GM20431 (cell line): Measurements from ENCODE around the gene SLC28A1.
"Not testable (repeated sequence)": the region's sequence is repeated elsewhere in the genome, so short reads cannot be mapped to it uniquely, and the experiment has no call there.

ENCODE experiments used
- in situ Hi-C: fragments of 300-500 bp; cut with MseI, MboI; formaldehyde crosslinking; loops from one replicate; pipeline ENCODE4 v1.15.0; 2020; ENCODE audit warnings: low sequenced_read_pairs; ENCODE audit not compliant: unreplicated experiment

The SLC28A1 gene

DNA sequence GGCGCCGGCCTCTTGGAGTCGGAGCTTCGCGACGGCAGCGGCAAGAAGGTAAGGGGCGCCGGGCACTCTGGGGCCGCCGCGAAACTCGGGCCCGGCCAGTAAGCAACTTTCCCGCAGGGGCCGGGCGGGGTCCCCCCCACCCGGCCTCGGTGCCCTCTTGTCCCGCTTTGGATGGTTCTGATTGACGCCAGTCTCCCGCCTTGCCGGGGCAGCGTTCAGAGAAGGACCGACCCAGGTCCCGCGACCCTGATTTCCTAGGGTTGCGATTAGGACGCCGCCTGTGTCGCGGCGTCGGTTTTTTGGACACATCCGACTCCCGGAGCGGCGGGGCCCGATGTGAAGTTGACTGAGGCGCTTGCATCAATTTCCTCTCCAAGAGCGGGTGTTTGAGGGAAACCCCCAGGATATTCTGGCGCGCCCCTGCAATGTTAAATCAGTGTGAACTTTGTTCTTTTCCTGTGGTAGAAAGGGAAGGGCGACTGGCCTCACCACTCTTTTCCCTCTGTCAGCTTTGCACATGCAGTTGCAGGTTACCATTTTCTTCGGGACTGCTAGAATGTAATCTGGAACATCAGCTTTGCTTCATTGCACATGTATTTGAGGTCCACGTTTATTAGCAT lies 97.9 kb downstream of the SLC28A1 start:
- in situ Hi-C loops = no loop called here

DNA sequence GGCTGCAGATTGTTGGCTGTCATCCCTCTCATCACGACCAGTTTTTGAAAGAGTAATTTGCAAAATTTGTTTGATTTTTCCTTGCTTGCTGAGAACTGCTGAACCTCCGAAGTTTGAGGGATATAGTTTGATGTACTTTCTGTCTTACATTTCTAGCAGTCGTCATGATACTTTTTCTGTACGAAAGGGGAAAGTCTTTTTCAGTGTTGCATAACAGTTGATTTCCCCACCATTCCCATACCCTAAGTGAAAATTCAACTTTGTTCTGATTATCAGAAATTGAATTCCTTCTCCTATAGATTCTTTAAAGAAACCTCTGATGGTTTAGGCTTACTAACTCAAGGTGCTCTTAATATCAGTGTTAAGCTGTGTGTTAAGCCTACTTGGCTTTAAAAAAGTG lies 98.8 kb downstream of the SLC28A1 start:
- in situ Hi-C loops = no loop called here

DNA sequence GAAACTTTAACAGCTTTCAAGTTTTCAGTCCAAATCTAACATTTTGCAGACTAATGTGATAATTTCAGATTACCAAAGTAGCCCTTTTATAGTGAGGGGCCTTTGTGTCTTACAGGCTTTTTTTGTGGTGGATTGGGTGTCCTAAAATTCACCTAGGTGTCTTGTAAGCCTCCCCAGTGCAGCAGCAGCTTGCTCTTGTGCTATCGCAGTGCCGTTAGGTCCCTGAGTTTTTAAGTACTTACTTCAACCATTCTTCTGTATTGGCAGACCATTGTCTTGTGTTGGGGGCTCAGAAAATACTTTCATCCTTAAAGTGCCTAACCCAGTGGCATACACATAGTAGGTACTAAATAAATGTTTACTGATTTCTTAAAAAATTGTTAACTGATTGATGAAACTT lies 99.2 kb downstream of the SLC28A1 start:
- in situ Hi-C loops = no loop called here

DNA sequence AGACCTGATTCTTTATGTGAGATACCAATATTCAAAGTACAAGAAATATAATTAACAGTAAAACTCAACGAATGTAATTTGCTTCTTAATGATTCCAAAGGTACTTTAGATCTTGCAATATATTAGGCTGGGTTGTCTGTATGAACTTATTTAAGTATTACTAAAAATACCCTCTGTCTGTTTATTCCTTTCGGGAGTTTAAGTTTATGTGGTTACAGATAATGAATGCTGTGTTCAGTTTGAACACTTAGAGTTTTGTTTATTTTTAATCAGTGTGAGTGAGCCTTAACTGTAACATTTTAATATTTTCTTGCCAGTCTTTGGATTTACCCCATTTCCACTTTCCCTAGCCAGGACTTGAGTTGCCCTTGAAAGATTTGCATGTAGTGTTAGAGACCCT lies 100.7 kb downstream of the SLC28A1 start:
- in situ Hi-C loops = no loop called here

DNA sequence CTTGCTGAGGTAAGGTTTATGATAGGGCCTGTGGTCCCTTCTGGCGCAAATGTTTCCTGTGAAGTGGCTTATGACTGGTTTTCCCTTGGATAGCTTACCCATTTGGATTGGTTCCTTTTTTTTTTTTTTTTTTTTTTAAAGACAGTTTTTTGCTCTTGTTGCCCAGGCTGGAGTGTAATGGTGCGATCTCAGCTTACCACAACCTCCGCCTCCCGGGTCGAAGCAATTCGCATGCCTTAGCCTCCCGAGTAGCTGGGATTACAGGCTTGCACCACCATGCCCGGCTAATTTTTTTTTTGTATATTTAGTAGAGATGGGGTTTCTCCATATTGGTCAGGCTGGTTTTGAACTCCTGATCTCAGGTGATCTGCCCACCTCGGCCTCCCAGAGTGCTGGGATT lies 102.9 kb downstream of the SLC28A1 start:
- in situ Hi-C loops = not testable (repeated sequence)

DNA sequence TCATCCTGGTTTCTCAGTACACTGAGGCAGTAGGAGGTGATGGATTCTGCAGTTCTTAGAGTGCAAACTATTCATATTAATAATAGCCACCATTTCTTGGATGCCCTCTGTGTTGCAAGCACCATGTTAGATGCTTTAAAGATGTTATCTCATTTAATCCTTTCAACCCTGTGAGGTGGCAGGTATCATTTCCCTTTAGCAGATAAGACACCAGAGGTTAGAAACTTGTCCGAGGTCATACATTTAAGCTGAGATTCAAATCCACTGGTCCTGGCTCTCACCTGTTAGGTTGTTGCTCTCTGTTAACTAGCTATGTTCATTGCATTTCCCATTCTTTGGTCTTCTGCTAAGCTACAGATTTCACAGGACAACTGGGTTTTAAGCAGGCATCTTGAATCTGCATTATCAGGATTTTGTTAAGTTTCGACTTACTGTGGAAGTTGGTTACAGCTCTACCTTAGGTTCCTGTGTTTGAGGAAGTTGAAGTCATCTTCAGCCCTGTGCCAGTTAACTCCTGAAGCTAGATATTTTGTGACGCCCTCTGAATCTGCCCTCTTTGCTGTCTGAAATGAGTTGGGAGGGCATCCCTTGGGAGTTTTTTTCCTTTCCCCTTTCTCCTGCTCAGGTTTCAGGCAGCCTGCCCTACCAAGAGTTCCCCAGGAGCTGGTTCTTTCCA lies 103.6 kb downstream of the SLC28A1 start:
- in situ Hi-C loops = no loop called here

DNA sequence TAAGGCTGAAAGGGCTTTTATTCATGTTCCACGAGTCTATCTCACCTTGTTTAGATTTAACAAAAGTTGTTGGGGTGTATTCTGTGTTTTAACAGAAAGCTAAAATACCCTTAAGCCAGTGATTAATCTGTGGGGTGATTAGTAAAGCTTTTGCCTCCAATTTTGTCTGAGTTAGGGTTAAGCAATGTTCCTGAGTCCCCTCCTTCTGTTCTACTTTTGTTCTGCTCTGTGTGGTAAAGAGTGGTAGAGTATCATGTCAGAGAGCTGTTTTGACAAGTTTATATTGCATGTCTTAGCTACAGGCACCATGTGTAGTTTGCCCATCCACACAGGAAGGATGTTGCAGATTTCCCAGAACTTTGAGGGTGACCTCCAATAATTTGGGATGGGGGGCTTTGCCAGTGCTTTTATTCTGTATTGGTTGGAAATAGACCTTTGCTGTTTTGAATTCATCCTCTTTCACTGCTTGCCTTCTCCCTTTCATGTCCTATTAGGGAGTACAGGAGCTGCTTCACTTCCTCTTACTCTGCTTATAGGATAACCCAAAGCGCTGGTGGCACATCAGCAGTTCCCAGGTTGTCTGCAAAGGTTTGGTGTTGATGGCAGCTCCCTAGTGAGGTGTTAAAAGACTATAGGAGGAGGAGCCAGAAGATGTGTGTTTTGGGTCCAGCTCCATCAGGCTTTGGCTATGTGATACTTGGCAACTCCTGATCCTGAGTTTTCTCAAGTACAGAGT lies 104.6 kb downstream of the SLC28A1 start:
- in situ Hi-C loops = no loop called here

DNA sequence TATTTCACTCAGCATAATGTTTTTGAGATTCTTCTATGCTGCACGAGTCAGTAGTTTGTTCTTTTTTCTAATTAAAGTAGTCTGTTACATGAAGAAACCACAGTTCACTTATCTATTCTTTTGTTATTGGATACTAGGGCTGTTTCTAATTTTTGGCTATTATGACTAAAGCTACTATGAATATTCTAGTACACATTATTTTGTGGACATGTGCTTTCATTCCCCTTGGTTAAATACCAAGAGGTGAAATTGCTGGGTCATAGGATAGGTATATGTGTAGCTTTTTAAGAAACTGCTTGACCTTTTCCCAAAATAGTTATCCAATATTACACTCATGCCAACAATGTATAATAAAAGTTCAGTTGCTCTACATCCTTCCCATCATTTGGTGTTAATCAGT lies 106.0 kb downstream of the SLC28A1 start:
- in situ Hi-C loops = no loop called here

DNA sequence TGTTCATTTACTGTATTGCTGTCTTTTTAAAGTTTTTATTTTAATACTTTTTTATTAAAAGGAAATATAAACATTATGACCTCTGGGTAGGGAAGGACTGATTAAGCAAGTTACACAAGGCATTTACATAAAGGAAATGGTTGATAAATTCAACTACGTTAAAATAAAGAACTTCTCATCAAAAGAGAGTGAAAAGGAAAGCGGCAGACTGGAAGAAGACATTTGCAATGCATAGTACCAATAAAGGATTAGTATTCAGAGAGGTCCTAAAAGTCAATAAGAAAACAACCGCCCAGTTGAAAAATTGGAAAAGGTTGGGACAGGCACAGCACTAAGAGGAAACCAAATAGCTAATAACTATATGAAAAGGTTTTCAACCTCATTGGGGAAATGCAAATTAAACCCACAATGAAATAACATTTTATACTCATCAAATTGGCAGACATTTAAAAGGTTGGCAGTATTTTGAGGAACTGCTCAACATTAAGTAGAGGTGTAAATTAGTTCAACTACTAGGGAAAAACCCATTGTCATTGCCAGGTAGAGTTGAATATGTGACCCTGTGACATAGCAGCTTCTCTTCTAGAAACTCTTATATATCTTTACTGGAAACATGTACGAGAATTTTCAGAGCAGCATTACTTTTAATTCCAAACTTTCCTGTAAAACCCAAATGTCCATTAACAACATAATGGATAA lies 106.7 kb downstream of the SLC28A1 start:
- in situ Hi-C loops = no loop called here

DNA sequence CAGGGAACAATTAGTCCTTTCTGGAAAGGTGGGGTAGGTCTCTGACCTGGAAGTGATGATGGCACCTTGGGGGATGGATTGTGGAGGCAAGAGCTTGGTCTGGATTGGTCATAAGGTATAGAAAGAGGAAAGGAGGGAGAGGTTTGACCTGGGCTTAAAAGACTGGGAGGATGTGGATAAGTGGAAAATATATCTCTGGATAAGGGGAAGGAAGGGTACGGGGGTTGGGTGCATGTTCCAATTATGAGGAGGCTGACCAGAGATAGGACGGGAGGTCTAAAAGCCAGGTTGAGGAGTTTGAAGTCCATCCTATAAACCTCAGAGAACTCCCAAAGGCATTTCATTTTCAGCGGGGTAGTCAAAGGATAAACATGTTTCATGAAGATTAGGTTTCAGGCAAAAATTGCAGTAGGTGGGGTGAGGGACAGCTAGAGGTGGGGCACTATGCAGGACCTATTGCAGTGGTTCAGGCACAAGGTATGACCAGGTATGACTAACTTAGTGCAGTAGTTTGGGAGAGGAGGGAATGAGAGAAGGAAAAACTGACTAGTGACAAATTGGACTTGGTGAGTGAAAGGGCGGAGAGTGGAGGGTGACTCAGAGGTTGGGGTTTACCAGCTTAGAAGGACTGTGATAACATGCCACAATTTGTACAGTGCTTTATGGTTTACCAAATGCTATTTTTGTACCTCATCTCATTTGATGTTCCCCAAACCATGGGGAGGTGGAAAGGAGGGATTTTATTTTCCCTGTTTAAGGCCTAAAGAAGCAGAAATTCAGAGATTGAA lies 107.9 kb downstream of the SLC28A1 start:
- in situ Hi-C loops = no loop called here
